ENCODE data around the gene LTBP1. TPM values are rescaled to one million over a fixed set of nuclear protein-coding genes. Genes with fewer than 3 reads are reported as not detected.
"Not testable (repeated sequence)": the region's sequence is repeated elsewhere in the genome, so short reads cannot be mapped to it uniquely, and the experiment has no call there.

Gene LTBP1
- total RNA-seq, 2 donors from 2014 or later: 25.9 to 99.8 TPM

- no peak overlapping the region for H3K4me3 ChIP-seq
- no peak overlapping the region for H3K27ac ChIP-seq
- no peaks in the 10 kb centered on the region for H3K9me3 ChIP-seq
- no peaks in the 10 kb centered on the region for H3K36me3 ChIP-seq
- no peaks in the 10 kb centered on the region for H3K4me1 ChIP-seq (replicated peaks)
- intact Hi-C loops (cut with DNase I): no loop called here
- H3K27me3 ChIP-seq (replicated peaks; ENCODE audit: insufficient read depth): no peaks in the 10 kb centered on the region
- WGBS: 67% methylated on average over 6 of the region's 7 CpGs
- DNase-seq (ENCODE audit: low spot score): no peak
- no peak for TF ChIP-seq POLR2A (IDR thresholded peaks at IDR 0.05)
- TF ChIP-seq, protein P1, sequence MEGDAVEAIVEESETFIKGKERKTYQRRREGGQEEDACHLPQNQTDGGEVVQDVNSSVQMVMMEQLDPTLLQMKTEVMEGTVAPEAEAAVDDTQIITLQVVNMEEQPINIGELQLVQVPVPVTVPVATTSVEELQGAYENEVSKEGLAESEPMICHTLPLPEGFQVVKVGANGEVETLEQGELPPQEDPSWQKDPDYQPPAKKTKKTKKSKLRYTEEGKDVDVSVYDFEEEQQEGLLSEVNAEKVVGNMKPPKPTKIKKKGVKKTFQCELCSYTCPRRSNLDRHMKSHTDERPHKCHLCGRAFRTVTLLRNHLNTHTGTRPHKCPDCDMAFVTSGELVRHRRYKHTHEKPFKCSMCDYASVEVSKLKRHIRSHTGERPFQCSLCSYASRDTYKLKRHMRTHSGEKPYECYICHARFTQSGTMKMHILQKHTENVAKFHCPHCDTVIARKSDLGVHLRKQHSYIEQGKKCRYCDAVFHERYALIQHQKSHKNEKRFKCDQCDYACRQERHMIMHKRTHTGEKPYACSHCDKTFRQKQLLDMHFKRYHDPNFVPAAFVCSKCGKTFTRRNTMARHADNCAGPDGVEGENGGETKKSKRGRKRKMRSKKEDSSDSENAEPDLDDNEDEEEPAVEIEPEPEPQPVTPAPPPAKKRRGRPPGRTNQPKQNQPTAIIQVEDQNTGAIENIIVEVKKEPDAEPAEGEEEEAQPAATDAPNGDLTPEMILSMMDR (IDR thresholded peaks at IDR 0.05): no peak
- no peak for TF ChIP-seq POLR2AphosphoS5 (IDR thresholded peaks at IDR 0.05)
Measured at GRCh38 chr2:33230842-33231241, 284.1 kb downstream of the LTBP1 start.

- DNase-seq (ENCODE audit: low spot score); H3K4me3 ChIP-seq; H3K27ac ChIP-seq; H3K9me3 ChIP-seq; H3K36me3 ChIP-seq; H3K27me3 ChIP-seq (replicated peaks; ENCODE audit: insufficient read depth); H3K4me1 ChIP-seq (replicated peaks); intact Hi-C loops (cut with DNase I): not testable (repeated sequence)
- WGBS: 96% methylated on average over 1 of the region's 1 CpG
Measured at GRCh38 chr2:33235559-33235958, 288.8 kb downstream of the LTBP1 start.

- no peaks in the 10 kb centered on the region for H3K36me3 ChIP-seq
- WGBS: 79% methylated on average over 5 of the region's 5 CpGs
- no peak for DNase-seq (ENCODE audit: low spot score)
- H3K9me3 ChIP-seq: no peaks in the 10 kb centered on the region
- no peak overlapping the region for H3K27ac ChIP-seq
- no peaks in the 10 kb centered on the region for H3K27me3 ChIP-seq (replicated peaks; ENCODE audit: insufficient read depth)
- no peaks in the 10 kb centered on the region for H3K4me1 ChIP-seq (replicated peaks)
- no peak overlapping the region for H3K4me3 ChIP-seq
- intact Hi-C loops (cut with DNase I): no loop called here
- TF ChIP-seq POLR2AphosphoS5 (IDR thresholded peaks at IDR 0.05): no peak
Measured at GRCh38 chr2:33236482-33237385, 290.0 kb downstream of the LTBP1 start.

DNA sequence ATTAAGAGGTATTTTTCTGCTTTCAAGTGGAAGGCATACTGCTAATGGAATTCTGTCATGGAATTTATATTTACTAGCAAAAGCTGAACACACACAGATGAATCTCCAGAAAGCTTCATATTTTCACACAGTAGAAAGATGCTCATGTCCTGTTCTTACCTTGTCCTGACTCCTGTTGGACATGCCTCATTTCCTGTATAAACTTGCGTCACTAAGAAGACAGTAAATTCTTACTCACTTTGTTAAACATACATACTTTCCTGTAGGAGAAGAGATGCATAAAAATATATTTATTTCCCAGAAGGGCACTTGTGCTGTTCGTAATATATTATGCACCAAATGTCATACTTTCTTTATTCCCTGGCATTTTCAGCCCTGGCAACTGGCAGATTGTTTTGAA is 291.4 kb downstream of the LTBP1 start:
- intact Hi-C loops (cut with DNase I): no loop called here
- 67% methylated on average over 2 of the region's 2 CpGs for WGBS
- no peaks in the 10 kb centered on the region for H3K9me3 ChIP-seq
- DNase-seq (ENCODE audit: low spot score): no peak
- H3K27me3 ChIP-seq (replicated peaks; ENCODE audit: insufficient read depth): no peaks in the 10 kb centered on the region
- H3K4me3 ChIP-seq: no peak overlapping the region
- H3K27ac ChIP-seq: no peak overlapping the region
- TF ChIP-seq, protein P1 (IDR thresholded peaks at IDR 0.05): no peak
- TF ChIP-seq POLR2A (IDR thresholded peaks at IDR 0.05): no peak
- H3K36me3 ChIP-seq: no peaks in the 10 kb centered on the region
- H3K4me1 ChIP-seq (replicated peaks): no peaks in the 10 kb centered on the region

- 54% methylated on average over 4 of the region's 4 CpGs for WGBS
- Histone ChIP-seq H3K4me1 (replicated peaks) (no peaks in the 10 kb centered on the region), H3K27me3 (replicated peaks; ENCODE audit: insufficient read depth) (no peaks in the 10 kb centered on the region), H3K36me3 (no peaks in the 10 kb centered on the region), H3K27ac (no peak overlapping the region), H3K4me3 (no peak overlapping the region), H3K9me3 (no peaks in the 10 kb centered on the region)
- TF ChIP-seq, protein P1 (IDR thresholded peaks at IDR 0.05): no peak
- TF ChIP-seq POLR2AphosphoS5 (IDR thresholded peaks at IDR 0.05) (no peak), POLR2A (IDR thresholded peaks at IDR 0.05) (no peak)
- DNase-seq (ENCODE audit: low spot score): no peak
- intact Hi-C loops (cut with DNase I): no loop called here
Measured at GRCh38 chr2:33240178-33240577, 293.4 kb downstream of the LTBP1 start.

DNA sequence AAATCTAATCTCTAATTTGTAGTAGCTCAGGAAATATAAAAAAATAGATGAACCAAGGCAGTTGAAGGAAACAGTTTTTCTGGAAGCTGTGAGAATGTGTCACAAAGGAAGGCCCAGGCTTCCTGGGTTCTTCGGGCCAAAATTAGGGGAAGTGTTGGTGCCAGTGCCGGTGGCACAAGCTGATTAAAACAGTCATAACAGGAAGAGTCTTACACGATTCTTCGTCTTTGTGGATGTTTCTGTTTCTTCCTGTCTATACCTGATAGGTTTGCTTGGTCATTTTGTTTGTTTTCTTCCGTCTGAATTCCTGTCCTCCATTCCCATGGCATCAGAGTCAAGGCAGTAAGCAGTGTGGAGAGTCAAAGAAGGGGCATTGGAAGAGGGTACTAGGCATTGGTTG is 294.3 kb downstream of the LTBP1 start:
- Histone ChIP-seq H3K27ac (no peak overlapping the region), H3K27me3 (replicated peaks; ENCODE audit: insufficient read depth) (no peaks in the 10 kb centered on the region), H3K9me3 (no peaks in the 10 kb centered on the region), H3K4me1 (replicated peaks) (no peaks in the 10 kb centered on the region), H3K36me3 (no peaks in the 10 kb centered on the region), H3K4me3 (no peak overlapping the region)
- WGBS: 86% methylated on average over 5 of the region's 5 CpGs
- TF ChIP-seq POLR2AphosphoS5 (IDR thresholded peaks at IDR 0.05): no peak
- TF ChIP-seq, protein P1 (IDR thresholded peaks at IDR 0.05): no peak
- no peak for TF ChIP-seq POLR2A (IDR thresholded peaks at IDR 0.05)
- no peak for DNase-seq (ENCODE audit: low spot score)
- intact Hi-C loops (cut with DNase I): no loop called here
